ENCODE data around the gene HAO2. TPM values are rescaled to one million over a fixed set of nuclear protein-coding genes. Genes with fewer than 3 reads are reported as not detected.

Gene HAO2
- total RNA-seq, result not detected in 2 replicates

DNA sequence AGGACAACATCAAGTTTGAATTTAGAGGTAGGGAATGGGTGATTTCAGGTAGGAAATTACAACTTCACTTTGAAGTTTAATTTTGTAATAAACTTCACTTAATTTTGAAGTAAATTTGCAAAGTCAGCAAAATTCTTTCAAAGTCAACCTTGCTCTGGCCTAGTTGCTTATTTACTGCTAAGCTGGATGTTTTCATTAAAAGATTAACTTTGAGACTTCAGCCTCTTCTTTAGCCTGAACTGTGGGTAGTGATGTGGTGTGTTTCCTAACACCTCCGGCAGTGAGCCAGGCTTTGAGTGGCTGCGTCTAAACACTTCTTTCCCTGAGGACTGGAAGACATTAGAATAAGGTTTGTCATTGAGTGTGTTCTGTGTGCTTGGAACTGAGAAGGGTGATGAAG lies at the start of gene HAO2:
Gene HAO2 (plus strand): TSS at position 232 of the 400 bp plus-strand sequence. CDS start 12,301 bp downstream, outside the sequence.

DNA sequence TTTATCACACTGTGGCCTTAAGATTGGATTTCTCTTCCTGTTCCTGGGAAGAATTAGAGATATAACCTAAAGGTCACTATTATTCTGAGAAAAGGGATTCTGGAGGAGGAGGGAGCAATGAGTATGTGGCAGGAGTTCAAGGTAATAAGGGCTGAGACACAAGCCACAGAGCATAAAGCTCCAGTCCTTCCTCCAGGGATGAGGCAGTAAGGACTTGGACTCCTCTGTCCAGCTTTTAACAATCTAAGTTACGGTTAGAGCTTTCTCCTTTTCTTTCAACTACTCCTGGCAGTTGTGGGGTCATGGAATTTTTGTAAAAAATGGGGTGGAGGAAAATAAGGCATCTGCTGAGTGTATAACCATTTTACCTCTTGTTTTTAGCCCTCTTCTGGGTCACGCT lies 46.4 kb downstream of the HAO2 start, which contains the start of gene HSD3B2:
Gene HSD3B2 (plus strand): TSS at position 201 of the 400 bp plus-strand sequence. CDS start 270 bp downstream, outside the sequence.

Other genes with a start within 250 kb of the HAO2 start
- 9.1 and 10.3 TPM in 2 replicates for gene WARS2, start 228.1 kb upstream of the HAO2 start, total RNA-seq
- not detected in 2 replicates for gene HSD3B2, start 46.4 kb downstream of the HAO2 start, total RNA-seq
- not detected in 2 replicates for gene HSD3B1, start 138.4 kb downstream of the HAO2 start, total RNA-seq